Neural cell (in vitro differentiated cells): ENCODE results near the gene CDS1. TPM values are rescaled to one million over a fixed set of nuclear protein-coding genes. Genes with fewer than 3 reads are reported as not detected.

Source experiments
- H2AFZ ChIP-seq: fragments of 200-600, 300-800 bp; sonication (generic), shearing (Covaris generic); 2 replicates; pipeline ENCODE4 v1.6.0; 2014; ENCODE audit warnings: low read depth, mild to moderate bottlenecking, antibody characterized with exemption, low read length, moderate library complexity
- H3F3A ChIP-seq: fragments of 200-600 bp; shearing (Covaris generic); 2 replicates; pipeline ENCODE4 v1.6.1; 2016; ENCODE audit warnings: mild to moderate bottlenecking, moderate library complexity, mixed read lengths, antibody characterized with exemption, low read length; ENCODE audit not compliant: insufficient read depth, poor library complexity, severe bottlenecking
- H3K27ac ChIP-seq: fragments of 200-600, 300-800 bp; sonication (generic), shearing (Covaris generic); 2 replicates; pipeline ENCODE4 v1.5.1; 2014; ENCODE audit warnings: mild to moderate bottlenecking, low read length, moderate library complexity
- H3K27me3 ChIP-seq: fragments of 300-800, 200-600 bp; sonication (generic), shearing (Covaris generic); 2 replicates; pipeline ENCODE4 v1.6.0; 2014; ENCODE audit warnings: mild to moderate bottlenecking, low read depth, low read length, moderate library complexity; ENCODE audit not compliant: insufficient read depth
- H3K36me3 ChIP-seq: fragments of 300-800, 200-600 bp; sonication (generic), shearing (Covaris generic); 2 replicates; pipeline ENCODE4 v1.5.1; 2014; ENCODE audit warnings: mild to moderate bottlenecking, antibody characterized with exemption, low read length, moderate library complexity; ENCODE audit not compliant: insufficient read depth
- H3K4me2 ChIP-seq: fragments of 300-800, 200-600 bp; sonication (generic), shearing (Covaris generic); 2 replicates; pipeline ENCODE4 v1.6.0; 2014; ENCODE audit warnings: mild to moderate bottlenecking, low read length
- H3K4me3 ChIP-seq: fragments of 300-800, 200-600 bp; sonication (generic), shearing (Covaris generic); 2 replicates; pipeline ENCODE4 v1.5.1; 2014; ENCODE audit warnings: mild to moderate bottlenecking, low read length, moderate library complexity
- H3K79me2 ChIP-seq: fragments of 200-600 bp; shearing (Covaris generic); replicated peaks from 2 replicates; pipeline ENCODE4 v1.6.0; 2014; ENCODE audit warnings: mild to moderate bottlenecking, low read length, moderate library complexity; ENCODE audit not compliant: insufficient read depth
- H3K9ac ChIP-seq: fragments of 300-800, 200-600 bp; sonication (generic), shearing (Covaris generic); 2 replicates; pipeline ENCODE4 v1.6.1; 2016; ENCODE audit warnings: mild to moderate bottlenecking, low read length, mixed read lengths
- H3K9me2 ChIP-seq: fragments of 200-600 bp; shearing (Covaris generic); 2 replicates; pipeline ENCODE4 v1.6.1; 2016; ENCODE audit warnings: mild to moderate bottlenecking, low read length, mixed read lengths; ENCODE audit not compliant: insufficient read depth
- H3K9me3 ChIP-seq: fragments of 200-600, 300-800 bp; sonication (generic), shearing (Covaris generic); 2 replicates; pipeline ENCODE4 v1.6.1; 2016; ENCODE audit warnings: mild to moderate bottlenecking, mixed run types, low read length, moderate library complexity, mixed read lengths
- H4K20me1 ChIP-seq: fragments of 200-600 bp; shearing (Covaris generic); 2 replicates; pipeline ENCODE4 v1.6.1; 2016; ENCODE audit warnings: mild to moderate bottlenecking, mixed run types; ENCODE audit not compliant: insufficient read depth
- EP300 ChIP-seq: fragments of 450-650 bp; conservative IDR thresholded peaks from 2 replicates; pipeline ENCODE4 v1.6.1; 2014; ENCODE audit warnings: antibody characterized with exemption, mild to moderate bottlenecking, moderate library complexity; ENCODE audit not compliant: poor library complexity, severe bottlenecking
- EZH2 ChIP-seq: fragments of 200-600, 300-800 bp; shearing (Covaris generic), sonication (generic); IDR thresholded peaks from 2 replicates; pipeline ENCODE4 v1.6.1; 2014; ENCODE audit warnings: antibody characterized with exemption, low read length, borderline replicate concordance, mild to moderate bottlenecking; ENCODE audit not compliant: insufficient read depth, poor library complexity, severe bottlenecking
- MXI1 ChIP-seq: fragments of 450-650 bp; conservative IDR thresholded peaks from 2 replicates; pipeline ENCODE4 v1.6.1; 2014; ENCODE audit warnings: antibody characterized with exemption, mild to moderate bottlenecking; ENCODE audit not compliant: poor library complexity, severe bottlenecking
- POLR2AphosphoS5 ChIP-seq: IDR thresholded peaks from 2 replicates; pipeline ENCODE4 v1.6.1; 2012
- RAD21 ChIP-seq: fragments of 450-650 bp; conservative IDR thresholded peaks from 2 replicates; pipeline ENCODE4 v1.6.1; 2014; ENCODE audit warnings: antibody characterized with exemption, mild to moderate bottlenecking, moderate library complexity
- SMC3 ChIP-seq: fragments of 450-650 bp; conservative IDR thresholded peaks from 2 replicates; pipeline ENCODE4 v1.6.1; 2014; ENCODE audit warnings: antibody characterized with exemption, mild to moderate bottlenecking, moderate library complexity; ENCODE audit not compliant: poor library complexity
- TAF1 ChIP-seq: IDR thresholded peaks from 2 replicates; pipeline ENCODE4 v1.6.1; 2012; ENCODE audit warnings: low read depth
- polyA plus RNA-seq: library from polyadenylated mRNA; depleted of rRNA; stranded (reverse); fragments of >200 nt; gene quantifications from 2 replicates; pipeline ENCODE4 v1.2.3, GENCODE V29; 2014
- TF ChIP-seq, protein P1 (sequence below): fragments of 450-650 bp; IDR thresholded peaks from 2 replicates; pipeline ENCODE4 v1.5.1; 2014; ENCODE audit warnings: antibody characterized with exemption, mild to moderate bottlenecking, moderate library complexity; ENCODE audit not compliant: poor library complexity, severe bottlenecking
- TF ChIP-seq, protein P2 (sequence below): IDR thresholded peaks from 2 replicates; pipeline ENCODE4 v1.6.1; 2012; ENCODE audit warnings: borderline replicate concordance

Gene CDS1
- polyA plus RNA-seq, 1 donor from 2014 or later, result 6.1 TPM

DNA sequence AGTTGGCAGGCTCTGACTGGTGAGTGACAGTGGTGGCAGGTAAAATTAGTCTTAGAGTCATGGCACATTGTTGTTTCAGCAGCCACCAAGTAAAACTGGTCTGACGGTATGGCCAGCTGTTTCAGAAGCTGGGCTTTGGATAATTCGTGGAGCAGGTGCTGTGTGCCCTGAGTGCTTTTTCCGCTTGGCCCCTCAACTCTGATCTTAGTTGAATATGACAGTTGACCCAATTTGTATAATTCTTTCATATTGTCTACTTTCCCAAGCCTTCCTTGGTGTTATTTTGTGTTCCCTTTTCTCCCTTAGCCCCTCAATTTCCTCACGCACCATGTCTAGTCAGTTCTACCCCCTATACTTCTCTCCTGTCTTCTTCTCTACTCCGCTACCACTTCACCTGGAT lies 32.0 kb downstream of the CDS1 start:
- Histone ChIP-seq H3K27me3 (no peaks in the 10 kb centered on the region), H3K27ac (no peak overlapping the region), H3K9me3 (no peaks in the 10 kb centered on the region), H3K36me3 (no peaks in the 10 kb centered on the region), H3K4me3 (no peak overlapping the region), H3K9me2 (no peaks in the 10 kb centered on the region), H3K79me2 (no peaks in the 10 kb centered on the region), H2AFZ (no peak overlapping the region), H3F3A (no peaks in the 10 kb centered on the region), H4K20me1 (no peaks in the 10 kb centered on the region), H3K9ac (no peak overlapping the region), H3K4me2 (no peak overlapping the region)
- no peak for TF ChIP-seq POLR2AphosphoS5
- no peak for TF ChIP-seq EZH2
- TF ChIP-seq RAD21, result no peak
- TF ChIP-seq, protein P1, sequence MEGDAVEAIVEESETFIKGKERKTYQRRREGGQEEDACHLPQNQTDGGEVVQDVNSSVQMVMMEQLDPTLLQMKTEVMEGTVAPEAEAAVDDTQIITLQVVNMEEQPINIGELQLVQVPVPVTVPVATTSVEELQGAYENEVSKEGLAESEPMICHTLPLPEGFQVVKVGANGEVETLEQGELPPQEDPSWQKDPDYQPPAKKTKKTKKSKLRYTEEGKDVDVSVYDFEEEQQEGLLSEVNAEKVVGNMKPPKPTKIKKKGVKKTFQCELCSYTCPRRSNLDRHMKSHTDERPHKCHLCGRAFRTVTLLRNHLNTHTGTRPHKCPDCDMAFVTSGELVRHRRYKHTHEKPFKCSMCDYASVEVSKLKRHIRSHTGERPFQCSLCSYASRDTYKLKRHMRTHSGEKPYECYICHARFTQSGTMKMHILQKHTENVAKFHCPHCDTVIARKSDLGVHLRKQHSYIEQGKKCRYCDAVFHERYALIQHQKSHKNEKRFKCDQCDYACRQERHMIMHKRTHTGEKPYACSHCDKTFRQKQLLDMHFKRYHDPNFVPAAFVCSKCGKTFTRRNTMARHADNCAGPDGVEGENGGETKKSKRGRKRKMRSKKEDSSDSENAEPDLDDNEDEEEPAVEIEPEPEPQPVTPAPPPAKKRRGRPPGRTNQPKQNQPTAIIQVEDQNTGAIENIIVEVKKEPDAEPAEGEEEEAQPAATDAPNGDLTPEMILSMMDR, result no peak
- TF ChIP-seq TAF1, result no peak
- TF ChIP-seq, protein P2, sequence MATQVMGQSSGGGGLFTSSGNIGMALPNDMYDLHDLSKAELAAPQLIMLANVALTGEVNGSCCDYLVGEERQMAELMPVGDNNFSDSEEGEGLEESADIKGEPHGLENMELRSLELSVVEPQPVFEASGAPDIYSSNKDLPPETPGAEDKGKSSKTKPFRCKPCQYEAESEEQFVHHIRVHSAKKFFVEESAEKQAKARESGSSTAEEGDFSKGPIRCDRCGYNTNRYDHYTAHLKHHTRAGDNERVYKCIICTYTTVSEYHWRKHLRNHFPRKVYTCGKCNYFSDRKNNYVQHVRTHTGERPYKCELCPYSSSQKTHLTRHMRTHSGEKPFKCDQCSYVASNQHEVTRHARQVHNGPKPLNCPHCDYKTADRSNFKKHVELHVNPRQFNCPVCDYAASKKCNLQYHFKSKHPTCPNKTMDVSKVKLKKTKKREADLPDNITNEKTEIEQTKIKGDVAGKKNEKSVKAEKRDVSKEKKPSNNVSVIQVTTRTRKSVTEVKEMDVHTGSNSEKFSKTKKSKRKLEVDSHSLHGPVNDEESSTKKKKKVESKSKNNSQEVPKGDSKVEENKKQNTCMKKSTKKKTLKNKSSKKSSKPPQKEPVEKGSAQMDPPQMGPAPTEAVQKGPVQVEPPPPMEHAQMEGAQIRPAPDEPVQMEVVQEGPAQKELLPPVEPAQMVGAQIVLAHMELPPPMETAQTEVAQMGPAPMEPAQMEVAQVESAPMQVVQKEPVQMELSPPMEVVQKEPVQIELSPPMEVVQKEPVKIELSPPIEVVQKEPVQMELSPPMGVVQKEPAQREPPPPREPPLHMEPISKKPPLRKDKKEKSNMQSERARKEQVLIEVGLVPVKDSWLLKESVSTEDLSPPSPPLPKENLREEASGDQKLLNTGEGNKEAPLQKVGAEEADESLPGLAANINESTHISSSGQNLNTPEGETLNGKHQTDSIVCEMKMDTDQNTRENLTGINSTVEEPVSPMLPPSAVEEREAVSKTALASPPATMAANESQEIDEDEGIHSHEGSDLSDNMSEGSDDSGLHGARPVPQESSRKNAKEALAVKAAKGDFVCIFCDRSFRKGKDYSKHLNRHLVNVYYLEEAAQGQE, result no peak
- TF ChIP-seq EP300, result no peak
- TF ChIP-seq SMC3, result no peak
- no peak for TF ChIP-seq MXI1

DNA sequence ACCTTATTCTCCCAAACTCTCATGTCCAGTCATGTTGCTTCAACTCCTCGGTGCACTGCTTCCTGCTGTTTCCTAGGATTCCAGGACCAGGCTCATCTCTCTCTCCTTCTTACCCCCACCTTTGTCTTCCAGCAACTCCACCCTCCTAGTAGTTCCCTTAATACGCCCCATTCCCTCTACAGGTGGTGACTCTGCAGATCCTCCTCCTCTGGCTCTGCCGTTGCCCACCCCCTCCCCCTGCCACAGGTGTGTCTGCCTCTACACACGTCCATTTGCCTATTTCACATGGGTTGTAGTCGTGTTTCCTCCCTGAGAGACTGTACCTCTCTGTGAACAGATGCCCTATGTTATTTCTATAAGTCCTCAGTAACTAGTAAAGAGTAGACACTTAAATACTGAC lies 32.4 kb downstream of the CDS1 start:
- no peak overlapping the region for H3K4me2 ChIP-seq
- no peaks in the 10 kb centered on the region for H3K27me3 ChIP-seq
- no peak overlapping the region for H3K27ac ChIP-seq
- H3K36me3 ChIP-seq, result no peaks in the 10 kb centered on the region
- H3K9me3 ChIP-seq, result no peaks in the 10 kb centered on the region
- H3K4me3 ChIP-seq, result no peak overlapping the region
- H3K9ac ChIP-seq, result no peak overlapping the region
- H4K20me1 ChIP-seq, result no peaks in the 10 kb centered on the region
- H3F3A ChIP-seq, result no peaks in the 10 kb centered on the region
- no peaks in the 10 kb centered on the region for H3K79me2 ChIP-seq
- TF ChIP-seq RAD21, result no peak
- no peak for TF ChIP-seq MXI1
- no peak for TF ChIP-seq EP300
- TF ChIP-seq SMC3, result no peak
- no peaks in the 10 kb centered on the region for H3K9me2 ChIP-seq
- no peak overlapping the region for H2AFZ ChIP-seq
